Measurements from ENCODE around the gene IFFO2. TPM values are rescaled to one million over a fixed set of nuclear protein-coding genes. Genes with fewer than 3 reads are reported as not detected.

IFFO2 gene
- total and polyA plus RNA-seq, 2 of the 8 experiments (the other 6 are each of a cell fraction or from before 2014, with no cell fraction given), result 6.6 to 10.4 TPM

- Histone ChIP-seq H3K27ac (ENCODE audit: low read depth, low read length) (no peak overlapping the region), H4K91ac (replicated peaks; ENCODE audit: insufficient read length, low read length) (no peak overlapping the region), H3K79me2 (ENCODE audit: control insufficient read depth in 1 of 2, insufficient read depth in 2 of 2, low read length in 2 of 2) (no peaks in the 10 kb centered on the region), H3K36me3 (ENCODE audit: control insufficient read depth in 2 of 4, insufficient read depth in 4 of 4, low read length in 3 of 4) (no peaks in the 10 kb centered on the region), H3K27me3 (replicated peaks in 1 of 4; ENCODE audit: control insufficient read depth in 3 of 4, extremely low read depth in 1 of 4, insufficient read depth in 3 of 4, low read length in 3 of 4) (no peaks in the 10 kb centered on the region), H3K14ac (ENCODE audit: insufficient read length) (no peak overlapping the region), H2AK5ac (ENCODE audit: low read depth, low read length) (0 out of 2 replicates have a peak overlapping the region, but pooled peaks have one; percentile 33), H2BK120ac (replicated peaks; ENCODE audit: low read depth, low read length) (no peak overlapping the region), H3K4me3 (ENCODE audit: extremely low read depth in 1 of 4, insufficient read depth in 2 of 4, low read depth in 3 of 4, low read length in 4 of 4) (no peak overlapping the region), H4K8ac (ENCODE audit: extremely low read depth, insufficient read depth, low read length) (no peak overlapping the region), H3K56ac (replicated peaks; ENCODE audit: insufficient read length, low read depth, low read length) (no peak overlapping the region), H2BK5ac (ENCODE audit: low read depth, low read length) (0 out of 2 replicates have a peak overlapping the region, but pooled peaks have one; percentile 7), H2AFZ (ENCODE audit: low read length) (no peak overlapping the region), H3K4me2 (ENCODE audit: insufficient read depth in 1 of 2, low read depth in 2 of 2, low read length in 2 of 2) (no peak overlapping the region), H2BK15ac (ENCODE audit: low read length) (no peak overlapping the region), H2BK20ac (ENCODE audit: low read length) (0 out of 2 replicates have a peak overlapping the region, but pooled peaks have one; percentile 5), H3K4me1 (replicated peaks in 1 of 4; ENCODE audit: control insufficient read depth in 3 of 4, insufficient read depth in 4 of 4, low read length in 3 of 4) (peaks cover 17 to 32% (median 24%) of the 10 kb centered on the region in 4 experiments), H3K79me1 (ENCODE audit: low read depth, low read length) (no peaks in the 10 kb centered on the region), H3K18ac (ENCODE audit: extremely low read depth, low read length) (no peak overlapping the region; the same call in 1 of the 2 replicates), H4K20me1 (replicated peaks in 1 of 2; ENCODE audit: control insufficient read depth in 1 of 2, insufficient read depth in 2 of 2, low read length in 2 of 2) (no peaks in the 10 kb centered on the region), H3K23me2 (ENCODE audit: low read depth, low read length) (0 out of 2 replicates have a peak, but pooled peaks cover 3% of the 10 kb centered on the region), H2BK12ac (ENCODE audit: low read depth, low read length) (peak overlapping the region; percentile 19; the same call in 1 of the 2 replicates), H3K9me3 (ENCODE audit: insufficient read depth in 2 of 2, low read depth in 1 of 2, low read length in 1 of 2) (no peaks in the 10 kb centered on the region), H3K23ac (ENCODE audit: insufficient read length) (no peak overlapping the region), H3K9ac (replicated peaks in 1 of 4; ENCODE audit: extremely low read depth in 1 of 4, low read depth in 3 of 4, low read length in 3 of 4) (no peak overlapping the region), H3K4ac (replicated peaks; ENCODE audit: insufficient read length, low read depth, low read length) (peak overlapping the region; percentile 40), H4K5ac (ENCODE audit: insufficient read length, low read depth, low read length) (no peak overlapping the region)
- no peak for FAIRE-seq
- no peak for DNase-seq (ENCODE audit: low read depth in 1 of 2, low spot score in 2 of 2)
- 86% methylated on average over 15 of the region's 15 CpGs; no CpG with 5 or more reads in 1 of the 2 experiments for WGBS, 2 experiments (ENCODE audit: extremely low coverage in 1 of 2, insufficient coverage in 1 of 2, insufficient read length in 1 of 2, insufficient replicate concordance in 2 of 2, low coverage in 1 of 2, low lambda C conversion rate in 2 of 2, missing lambda C conversion rate in 1 of 2)
- CTCF ChIA-PET (ENCODE audit: partially characterized antibody), result interaction anchor here (0.8 to 12.8 kb wide), 8 partner anchors 8 to 428 kb away, joined by 3 to 105 read pairs (median 4); partner anchors contain the start of gene IFFO2
- POLR2A ChIA-PET (ENCODE audit: partially characterized antibody), result interaction anchor here (1.4 to 2.9 kb wide), 3 partner anchors 10 to 20 kb away, joined by 3 to 28 read pairs (median 12); partner anchors contain the start of gene IFFO2
- TF ChIP-seq SAP30 (IDR thresholded peaks at IDR 0.05; ENCODE audit: insufficient read depth, insufficient replicate concordance, low read length) (no peak), JUN (IDR thresholded peaks at IDR 0.05; ENCODE audit: low read depth, low read length) (no peak), SIN3A (conservative IDR thresholded peaks at IDR 0.05 in 1 of 2, IDR thresholded peaks at IDR 0.05 in 1 of 2; ENCODE audit: low read depth in 1 of 2, low read length in 2 of 2) (no peak), CHD2 (IDR thresholded peaks at IDR 0.05; ENCODE audit: low read length) (no peak), SP4 (IDR thresholded peaks at IDR 0.05; ENCODE audit: low read length) (no peak), SIRT6 (IDR thresholded peaks at IDR 0.05; ENCODE audit: low read length) (no peak), HDAC2 (IDR thresholded peaks at IDR 0.05; ENCODE audit: borderline replicate concordance in 1 of 2, low read depth in 2 of 2, low read length in 2 of 2) (no peak), NANOG (IDR thresholded peaks at IDR 0.05; ENCODE audit: insufficient read depth, low read depth, low read length, poor library complexity, severe bottlenecking) (no peak), PHF8 (conservative IDR thresholded peaks at IDR 0.05; ENCODE audit: low read depth, low read length) (no peak), TAF1 (IDR thresholded peaks at IDR 0.05; ENCODE audit: low read depth, low read length) (no peak)
Measured at GRCh38 chr1:18946550-18947381, 9.7 kb downstream of the IFFO2 start.
